ENCODE data around the gene UBE2D1.

GRCh38 chr10:58352956-58353610, 18.3 kb downstream of the UBE2D1 start:
- TF ChIP-seq CTCF (IDR thresholded peaks at IDR 0.05 in 4 of 5, conservative IDR thresholded peaks at IDR 0.05 in 1 of 5) (no peak), POLR2A (IDR thresholded peaks at IDR 0.05) (no peak)

Measured in gastrocnemius medialis (tissue), 4 donors.